Gastrocnemius medialis (tissue), 4 donors: Measurements from ENCODE around the gene SNAI1.

Experiments used
- CTCF ChIP-seq, 5 experiments: fragments of 450-650 bp in 3 of 5; fragments of 200-600 bp in 2 of 5; sonication (generic) in 2 of 5; IDR thresholded peaks in 4 of 5; conservative IDR thresholded peaks in 1 of 5; 1 replicate in 4 of 5; 2 replicates in 1 of 5; pipeline ENCODE4 v1.5.1; 2016 to 2019; ENCODE audit warnings: antibody characterized with exemption in 5 of 5, mild to moderate bottlenecking in 3 of 5, moderate library complexity in 3 of 5
- POLR2A ChIP-seq, 2 donors: fragments of 450-650 bp; IDR thresholded peaks; one replicate each; pipeline ENCODE4 v1.6.1; 2017; ENCODE audit warnings: antibody characterized with exemption in 2 of 2, mild to moderate bottlenecking in 2 of 2, moderate library complexity in 2 of 2

GRCh38 chr20:49948809-49949507 is 33.8 kb upstream of the SNAI1 start:
- TF ChIP-seq CTCF (IDR thresholded peaks at IDR 0.05 in 4 of 5, conservative IDR thresholded peaks at IDR 0.05 in 1 of 5), result no peak
- no peak for TF ChIP-seq POLR2A (IDR thresholded peaks at IDR 0.05)
